Measurements from ENCODE around the gene GRIN2C.

DNA sequence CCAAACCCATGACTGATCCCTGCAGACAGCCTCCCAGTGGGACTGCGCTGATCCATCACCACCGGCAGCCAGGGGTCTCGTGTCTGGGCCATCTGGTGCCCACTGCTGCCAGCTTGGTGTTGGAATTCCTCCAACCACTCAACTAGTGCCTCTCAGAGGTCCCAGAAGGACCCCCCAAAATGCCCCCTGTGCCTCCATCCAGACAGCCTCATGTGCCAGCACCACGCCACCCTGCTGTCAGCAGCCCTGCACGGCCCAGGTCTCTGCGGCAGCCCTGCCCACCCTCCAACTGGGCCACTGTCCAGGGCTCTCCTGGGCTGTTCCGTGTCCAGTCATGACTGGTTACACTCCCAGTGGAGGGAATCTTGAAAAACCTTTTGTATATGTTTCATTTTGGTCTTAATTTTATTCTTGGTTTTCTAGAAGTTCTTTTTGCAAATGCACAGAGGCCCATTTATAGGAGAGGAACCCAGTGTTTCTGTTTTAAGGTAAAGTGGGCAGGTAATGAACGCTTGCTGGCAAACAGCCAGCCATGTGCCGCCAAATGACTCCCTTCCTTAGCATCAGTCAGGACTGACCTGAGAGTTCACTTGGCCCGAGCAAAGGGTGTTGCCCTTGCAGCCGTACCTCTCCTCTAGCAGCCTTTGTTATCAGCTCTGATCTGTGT, 34.6 kb downstream of the GRIN2C start:
- TF ChIP-seq ZNF316 (IDR thresholded peaks at IDR 0.05): no peak
- no peak for TF ChIP-seq POLR2A (conservative IDR thresholded peaks at IDR 0.05)

Measured in K562 (cell line).